Activated T-cell treated with anti-CD3 and anti-CD28 coated beads for 1 hour (primary cell): ENCODE measurements around the gene ANKRD22.

Experiments
- DNase-seq: peaks from one replicate; pipeline ENCODE4 v3.0.0-alpha.2; 2020; ENCODE audit warnings: low read depth

Gene ANKRD22

DNA sequence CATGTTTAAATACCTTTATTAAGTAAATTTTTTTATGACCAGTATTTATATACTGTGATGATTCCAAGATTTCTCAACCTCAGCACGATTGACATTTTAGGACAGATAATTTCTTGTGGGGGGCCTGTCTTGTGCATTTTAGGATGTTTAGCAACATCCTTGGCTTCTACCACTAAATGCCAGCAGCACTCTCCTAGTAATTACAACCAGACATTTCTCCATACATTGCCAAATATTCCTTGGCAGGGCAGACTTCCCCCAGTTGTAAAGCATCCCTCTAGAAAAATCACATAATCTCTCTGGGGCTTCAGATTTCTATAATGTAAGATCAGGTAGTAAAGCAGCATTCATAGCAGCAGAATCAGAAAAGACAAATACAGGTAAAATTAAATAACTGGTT is 56.9 kb downstream of the ANKRD22 start:
- no peak for DNase-seq

DNA sequence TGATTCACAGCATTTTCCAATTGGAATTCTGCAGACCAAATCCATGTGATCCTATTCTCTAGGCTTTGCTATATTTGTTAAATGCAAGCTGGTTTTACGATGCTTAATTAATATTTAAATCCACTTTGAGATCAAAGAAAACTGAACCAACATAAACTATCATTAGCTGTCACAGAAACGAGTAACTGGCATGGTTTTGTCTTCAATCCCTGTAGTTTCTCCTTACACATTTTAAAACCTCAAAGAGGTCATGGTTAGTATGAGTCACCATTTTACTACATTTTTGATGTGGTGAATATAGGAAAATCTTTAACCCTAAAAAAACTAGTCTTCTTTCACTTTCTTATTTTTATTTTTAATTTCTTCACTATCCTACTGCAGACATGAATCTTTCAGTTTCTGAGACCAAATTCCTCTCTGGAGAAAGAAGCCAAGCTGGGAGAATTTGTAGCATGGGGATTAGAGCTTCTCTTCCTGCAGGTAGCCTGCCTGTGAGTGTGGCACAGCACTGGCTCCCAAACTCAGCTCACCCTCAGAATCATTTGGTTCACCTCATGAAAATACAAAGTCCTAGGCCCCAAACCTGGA is 57.8 kb downstream of the ANKRD22 start:
- DNase-seq: no peak

DNA sequence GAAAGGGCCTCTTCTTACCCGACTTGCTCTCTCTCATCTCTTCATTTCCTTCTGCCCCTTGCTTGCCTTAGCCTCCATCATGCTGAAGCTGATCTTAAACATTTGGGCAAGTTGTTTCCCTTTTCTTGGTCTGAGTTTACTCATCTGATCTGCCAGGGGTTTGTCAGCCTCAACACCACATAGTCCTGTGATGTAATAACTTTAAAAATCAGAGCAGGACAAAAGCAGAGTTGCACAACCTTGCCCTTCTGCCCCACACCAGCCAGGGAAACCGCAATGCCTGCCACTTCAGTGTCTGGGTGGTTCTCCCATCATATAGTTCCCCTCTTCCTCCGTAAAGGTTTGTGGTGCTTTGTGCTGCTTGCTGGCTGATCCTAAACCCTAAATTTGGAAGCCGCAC is 59.0 kb downstream of the ANKRD22 start:
- DNase-seq: no peak

DNA sequence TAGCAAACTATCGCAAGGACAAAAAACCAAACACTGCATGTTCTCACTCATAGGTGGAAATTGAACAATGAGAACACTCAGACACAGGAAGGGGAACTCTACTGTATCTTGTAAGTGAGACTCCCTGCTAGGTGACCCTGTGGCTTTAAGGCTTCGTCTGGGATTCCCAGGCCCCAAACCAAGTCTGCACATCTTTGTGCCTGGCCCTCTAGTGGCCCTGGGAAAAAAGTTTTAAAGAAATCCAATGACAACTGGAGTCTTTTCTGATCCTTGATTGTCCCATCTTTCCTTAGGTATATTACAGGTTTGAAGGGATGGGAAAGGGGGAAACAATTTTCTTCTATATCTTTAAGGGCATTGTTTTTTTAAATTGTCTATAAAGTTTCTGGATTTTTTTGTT is 59.7 kb downstream of the ANKRD22 start:
- no peak for DNase-seq

DNA sequence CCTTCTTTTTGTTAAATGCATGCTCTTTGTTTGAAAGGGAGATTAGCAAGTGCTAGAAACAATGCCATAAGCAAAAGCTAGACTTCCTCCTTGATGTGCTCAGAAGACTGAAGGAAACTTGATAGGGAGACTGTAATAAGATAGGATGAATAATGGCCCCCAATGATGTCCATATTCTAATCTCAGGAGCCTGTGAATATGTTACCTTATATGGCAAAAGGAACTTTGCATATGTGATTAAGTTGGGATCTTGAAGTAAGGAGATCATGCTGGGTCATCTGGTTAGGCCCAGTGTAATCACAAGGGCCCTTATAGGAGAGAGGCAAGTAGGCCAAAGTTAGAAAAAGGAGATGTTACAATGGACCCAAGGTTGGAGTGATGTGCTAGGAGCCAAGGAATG is 62.7 kb downstream of the ANKRD22 start:
- no peak for DNase-seq

DNA sequence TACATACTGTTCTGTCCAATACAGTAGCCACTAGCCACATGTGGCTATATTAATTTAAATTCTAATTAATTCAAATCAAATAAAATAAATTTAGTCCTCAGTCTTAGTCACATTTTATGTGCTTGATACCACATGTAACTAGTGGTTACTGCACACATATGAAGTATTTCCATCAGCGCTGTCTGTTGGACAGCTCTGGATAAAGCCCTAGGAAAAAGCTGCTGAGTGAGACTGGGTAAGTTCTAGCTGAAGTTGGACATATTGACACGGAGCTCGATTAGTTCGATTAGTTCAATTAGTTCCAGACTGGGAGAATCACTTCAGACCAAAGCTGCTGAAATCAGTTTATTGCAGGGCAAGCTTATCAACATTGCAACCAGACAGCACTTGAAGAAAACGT is 64.2 kb downstream of the ANKRD22 start:
- no peak for DNase-seq

DNA sequence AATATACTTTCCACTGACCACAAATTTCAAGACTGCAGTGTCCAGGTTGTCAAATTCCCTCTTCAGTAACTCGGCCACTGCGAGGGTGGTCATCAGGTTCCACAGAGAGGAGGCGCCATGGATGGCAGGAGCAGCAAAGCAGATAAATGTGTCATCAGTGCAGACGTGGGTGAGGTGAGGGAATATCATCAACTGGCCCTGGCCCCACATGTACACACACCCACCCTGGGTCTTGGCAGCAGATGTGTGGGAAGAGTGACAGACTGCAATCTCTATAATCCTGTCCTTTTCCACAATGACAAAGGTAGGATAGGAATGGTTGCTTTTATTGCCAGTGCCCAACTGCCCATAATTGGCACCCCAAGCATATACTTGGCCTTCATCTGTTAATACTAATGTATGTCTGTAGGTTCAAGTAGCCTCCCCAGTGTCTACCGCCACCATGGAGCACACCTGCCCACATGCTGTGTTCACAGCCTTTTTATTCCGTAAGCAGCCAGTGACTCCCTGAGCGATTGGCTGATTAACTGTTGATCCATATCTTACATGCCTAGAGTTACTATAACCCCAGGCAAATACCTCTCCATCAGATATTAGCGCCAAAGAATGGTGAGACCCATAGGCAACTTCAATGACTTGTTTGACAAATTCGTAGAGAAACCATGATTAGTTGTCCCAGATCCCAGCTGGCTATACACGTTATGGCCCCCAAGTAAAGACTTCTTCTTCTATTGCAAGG is 65.4 kb downstream of the ANKRD22 start:
- no peak for DNase-seq

DNA sequence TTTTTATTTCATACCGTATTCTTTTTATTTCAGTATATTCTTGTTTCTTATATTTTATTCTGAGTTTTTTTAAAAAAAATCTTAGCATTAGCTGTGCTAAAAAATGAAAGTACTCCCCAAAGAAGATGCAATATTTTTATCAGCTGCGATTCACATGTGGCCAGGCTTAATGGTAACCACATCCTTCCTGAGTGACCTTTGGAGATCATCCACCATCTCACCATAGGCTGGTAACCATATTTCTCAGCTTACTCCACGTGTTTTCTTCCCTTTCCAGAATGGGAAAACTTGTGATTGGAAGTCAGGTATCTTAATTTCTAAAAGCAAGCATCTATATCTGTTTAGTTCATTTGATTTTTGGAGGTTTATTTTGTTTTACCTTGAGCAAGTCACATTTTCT is 67.9 kb downstream of the ANKRD22 start:
- no peak for DNase-seq

DNA sequence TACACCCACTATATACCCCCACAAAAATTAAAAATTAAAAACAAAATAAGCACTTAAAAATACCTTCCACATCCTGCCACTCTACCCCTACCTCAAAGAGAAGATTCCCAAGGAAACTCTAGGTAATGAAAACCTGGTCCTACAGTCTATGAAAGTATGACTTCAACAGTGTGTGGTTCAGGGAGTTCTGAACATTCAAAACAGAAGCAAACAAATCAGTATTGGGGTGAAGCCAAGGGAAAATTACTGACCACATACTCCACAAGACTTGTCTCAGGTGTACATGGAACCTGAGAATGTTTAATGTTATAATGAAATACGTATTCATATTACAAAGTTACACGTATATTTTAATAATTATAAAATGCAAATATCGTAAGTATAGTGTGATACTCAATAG is 69.4 kb downstream of the ANKRD22 start:
- DNase-seq: no peak

DNA sequence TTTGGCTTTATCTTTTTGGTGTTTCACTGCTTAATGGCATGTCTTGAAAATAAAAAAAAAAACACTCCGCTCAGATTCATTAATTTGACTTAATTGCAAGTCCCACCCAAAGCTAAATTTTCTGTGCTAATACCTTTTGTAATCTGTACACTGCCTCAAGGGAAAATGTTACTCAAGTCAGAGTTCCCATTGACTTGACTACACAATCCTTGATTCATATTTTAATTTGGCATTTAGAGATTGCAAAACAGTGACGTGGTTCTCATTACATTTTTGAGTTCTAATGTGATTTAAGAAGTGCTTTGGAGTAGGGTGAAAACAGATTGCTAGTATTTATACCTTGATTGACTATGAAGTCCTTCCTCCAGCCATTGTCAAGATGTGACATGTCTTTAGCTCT is 70.4 kb downstream of the ANKRD22 start:
- no peak for DNase-seq
